Measurements from ENCODE around the gene RUBCN.

DNA sequence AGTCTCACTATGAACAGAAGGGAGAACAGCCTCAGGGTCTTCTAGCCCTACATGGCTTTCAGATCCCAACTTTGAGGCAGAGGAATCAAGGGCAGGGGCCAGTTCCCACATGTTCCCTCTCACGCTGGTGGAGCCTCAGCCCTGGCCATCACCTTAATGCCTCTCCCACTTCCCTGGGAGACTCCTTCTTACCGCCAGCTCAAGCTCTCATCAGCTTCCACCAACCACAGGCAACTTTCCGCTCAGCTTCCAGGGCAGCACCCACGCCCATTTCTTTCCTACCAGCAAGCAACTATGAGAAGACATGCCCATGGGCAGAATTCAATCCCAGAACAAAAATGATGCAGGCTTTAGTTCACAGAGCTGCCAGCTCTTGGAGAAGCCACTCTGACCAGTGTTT, 63.5 kb downstream of the RUBCN start:
- TF ChIP-seq EZH2phosphoT487 (IDR thresholded peaks at IDR 0.05; ENCODE audit: insufficient read depth, low read depth) (no peak), EZH2 (IDR thresholded peaks at IDR 0.05; ENCODE audit: insufficient read depth, poor library complexity, severe bottlenecking) (no peak)
